Measurements from ENCODE around the gene LKAAEAR1. TPM values are rescaled to one million over a fixed set of nuclear protein-coding genes. Genes with fewer than 3 reads are reported as not detected.

LKAAEAR1 gene
- total and polyA plus RNA-seq, 8 donors = 0.23 TPM; not detected in 7

GRCh38 chr20:64064145-64064698 lies 20.0 kb downstream of the LKAAEAR1 start:
- no peaks in the 10 kb centered on the region for H3K9me3 ChIP-seq
- no peak for TF ChIP-seq CTCF (IDR thresholded peaks at IDR 0.05)
- TF ChIP-seq POLR2AphosphoS5 (IDR thresholded peaks at IDR 0.05) = no peak
- no peak for TF ChIP-seq POLR2A (IDR thresholded peaks at IDR 0.05)
- H3K27ac ChIP-seq = peak overlapping the region in 3 of 5 donors; percentile 81 to 87 (median 86)
- H3K4me1 ChIP-seq = peaks cover 32 to 48% (median 37%) of the 10 kb centered on the region in 4 donors
- peak in 1 of 2 donors; percentile 49 for DNase-seq
- H3K4me3 ChIP-seq = peak overlapping the region; percentile 68 to 98 (median 96)
- WGBS, 5 donors = 22 to 46% (median 40%) methylated on average over 12 of the region's 12 CpGs
- no peaks in the 10 kb centered on the region for H3K27me3 ChIP-seq
- intact Hi-C loops (cut with DNase I; ENCODE audit: low total_unique reads) = no loop called here
- no peaks in the 10 kb centered on the region for H3K36me3 ChIP-seq

- no peaks in the 10 kb centered on the region for H3K27me3 ChIP-seq
- intact Hi-C loops (cut with DNase I; ENCODE audit: low total_unique reads) = no loop called here
- TF ChIP-seq CTCF (IDR thresholded peaks at IDR 0.05) (no peak), POLR2AphosphoS5 (IDR thresholded peaks at IDR 0.05) (no peak), POLR2A (IDR thresholded peaks at IDR 0.05) (no peak), EP300 (IDR thresholded peaks at IDR 0.05) (no peak)
- H3K36me3 ChIP-seq = no peaks in the 10 kb centered on the region
- H3K4me1 ChIP-seq = peaks cover 36 to 47% (median 43%) of the 10 kb centered on the region in 4 donors
- WGBS, 5 donors = 3 to 4% (median 3%) methylated on average over 31 to 51 of the region's 51 CpGs
- peak in 1 of 2 donors; percentile 60 for DNase-seq
- H3K4me3 ChIP-seq = peak overlapping the region; percentile 68 to 98 (median 96)
- no peaks in the 10 kb centered on the region for H3K9me3 ChIP-seq
- peak overlapping the region; percentile 67 to 87 (median 81) for H3K27ac ChIP-seq
Observed at GRCh38 chr20:64063389-64064144, 20.6 kb downstream of the LKAAEAR1 start.

- Histone ChIP-seq H3K27me3 (peaks cover 0 to 1% (median 0%) of the 10 kb centered on the region in 3 donors), H3K4me3 (peak within 1 kb of the TSS; percentile 68 to 98 (median 96)), H3K27ac (peak within 1 kb of the TSS; percentile 78 to 87 (median 81)), H3K9me3 (no peaks in the 10 kb centered on the region), H3K36me3 (no peaks in the 10 kb centered on the region), H3K4me1 (peaks cover 42 to 53% (median 50%) of the 10 kb centered on the region in 4 donors)
- peak; percentile 97 to 99 for DNase-seq
- intact Hi-C loops (cut with DNase I; ENCODE audit: low total_unique reads) = no loop called here
- TF ChIP-seq POLR2A (IDR thresholded peaks at IDR 0.05) = peak in 1 of 4 donors; percentile 76
- TF ChIP-seq EP300 (IDR thresholded peaks at IDR 0.05) = no peak
- peak; percentile 74 to 91 (median 83) for TF ChIP-seq POLR2AphosphoS5 (IDR thresholded peaks at IDR 0.05)
- TF ChIP-seq CTCF (IDR thresholded peaks at IDR 0.05) = no peak
- 5 to 35% (median 7%) methylated on average over 20 to 85 of the region's 85 CpGs for WGBS, 5 donors
Observed at GRCh38 chr20:64062596-64063388, 21.4 kb downstream of the LKAAEAR1 start, which contains the start of gene TCEA2. TSS of gene TCEA2 (plus strand) at chr20:64063198. CDS start at chr20:64063313, 115 bp downstream.

- H3K27ac ChIP-seq = peak overlapping the region in 4 of 5 donors; percentile 78 to 87 (median 84)
- peaks cover 42 to 58% (median 55%) of the 10 kb centered on the region in 4 donors for H3K4me1 ChIP-seq
- DNase-seq = no peak
- TF ChIP-seq POLR2AphosphoS5 (IDR thresholded peaks at IDR 0.05) = no peak
- TF ChIP-seq EP300 (IDR thresholded peaks at IDR 0.05) = no peak
- no peak for TF ChIP-seq POLR2A (IDR thresholded peaks at IDR 0.05)
- H3K9me3 ChIP-seq = no peaks in the 10 kb centered on the region
- H3K4me3 ChIP-seq = peak overlapping the region; percentile 68 to 98 (median 96)
- H3K36me3 ChIP-seq = no peaks in the 10 kb centered on the region
- intact Hi-C loops (cut with DNase I; ENCODE audit: low total_unique reads) = no loop called here
- peaks cover 0 to 7% (median 2%) of the 10 kb centered on the region in 3 donors for H3K27me3 ChIP-seq
- WGBS, 5 donors = 57 to 72% (median 59%) methylated on average over 4 to 5 of the region's 5 CpGs
Observed at GRCh38 chr20:64062276-64062595, 22.0 kb downstream of the LKAAEAR1 start.
